Ascending aorta (tissue), 2 donors: ENCODE measurements around the gene FGD1. TPM values are rescaled to one million over a fixed set of nuclear protein-coding genes. Genes with fewer than 3 reads are reported as not detected.
"Not testable (repeated sequence)": the region's sequence is repeated elsewhere in the genome, so short reads cannot be mapped to it uniquely, and the experiment has no call there.

Experiments used
- DNase-seq, 2 donors: peaks; one replicate each; pipeline ENCODE4 v3.0.0-alpha.2; 2019; ENCODE audit warnings: low spot score in 2 of 2
- H3K27ac ChIP-seq, 2 donors: fragments of 200-600 bp; sonication (generic); one replicate each; pipeline ENCODE4 v1.5.1; 2016 to 2017; ENCODE audit warnings: mild to moderate bottlenecking in 1 of 2
- H3K27me3 ChIP-seq: fragments of 200-600 bp; sonication (generic); one replicate; pipeline ENCODE4 v1.5.1; 2017
- H3K36me3 ChIP-seq, 2 donors: fragments of 200-600 bp; sonication (generic); one replicate each; pipeline ENCODE4 v1.5.1; 2016
- H3K4me1 ChIP-seq, 2 donors: fragments of 200-600 bp; sonication (generic); one replicate each; pipeline ENCODE4 v1.5.1; 2016 to 2017; ENCODE audit warnings: mild to moderate bottlenecking in 1 of 2
- H3K4me3 ChIP-seq, 2 donors: fragments of 200-600 bp; sonication (generic); one replicate each; pipeline ENCODE4 v1.5.1; 2016 to 2017; ENCODE audit warnings: mild to moderate bottlenecking in 1 of 2
- H3K9me3 ChIP-seq, 2 donors: fragments of 200-600 bp; sonication (generic); one replicate each; pipeline ENCODE4 v1.5.1; 2016
- intact Hi-C: fragments of 100-400 bp; cut with DNase I; formaldehyde crosslinking; loops from one replicate; pipeline ENCODE4 v1.15.1; 2023
- total RNA-seq: library from RNA; depleted of rRNA; stranded (reverse); fragments of >200 nt; gene quantifications from one replicate; pipeline ENCODE4 v1.1.0, GENCODE V29; 2016
- TF ChIP-seq, protein P1 (sequence below), 3 experiments: fragments of 200-600 bp in 2 of 3; fragments of 450-650 bp in 1 of 3; sonication (generic) in 2 of 3; IDR thresholded peaks; one replicate each; pipeline ENCODE4 v1.5.1; 2016 to 2019; ENCODE audit warnings: antibody characterized with exemption in 3 of 3, mild to moderate bottlenecking in 1 of 3, moderate library complexity in 1 of 3

The FGD1 gene
- total RNA-seq, result 16.5 TPM

GRCh38 chrX:54495814-54496516 is at the start of gene FGD1:
TSS of gene FGD1 (minus strand) at chrX:54496234. CDS start at chrX:54495432, 802 bp downstream.
- Histone ChIP-seq H3K36me3 (no peaks in the 10 kb centered on the region), H3K9me3 (no peaks in the 10 kb centered on the region), H3K27me3 (no peaks in the 10 kb centered on the region), H3K4me1 (peaks cover 0 to 3% of the 10 kb centered on the region in 2 donors), H3K27ac (peak within 1 kb of the TSS; percentile 73 to 84), H3K4me3 (peak within 1 kb of the TSS; percentile 74 to 79)
- TF ChIP-seq, protein P1, sequence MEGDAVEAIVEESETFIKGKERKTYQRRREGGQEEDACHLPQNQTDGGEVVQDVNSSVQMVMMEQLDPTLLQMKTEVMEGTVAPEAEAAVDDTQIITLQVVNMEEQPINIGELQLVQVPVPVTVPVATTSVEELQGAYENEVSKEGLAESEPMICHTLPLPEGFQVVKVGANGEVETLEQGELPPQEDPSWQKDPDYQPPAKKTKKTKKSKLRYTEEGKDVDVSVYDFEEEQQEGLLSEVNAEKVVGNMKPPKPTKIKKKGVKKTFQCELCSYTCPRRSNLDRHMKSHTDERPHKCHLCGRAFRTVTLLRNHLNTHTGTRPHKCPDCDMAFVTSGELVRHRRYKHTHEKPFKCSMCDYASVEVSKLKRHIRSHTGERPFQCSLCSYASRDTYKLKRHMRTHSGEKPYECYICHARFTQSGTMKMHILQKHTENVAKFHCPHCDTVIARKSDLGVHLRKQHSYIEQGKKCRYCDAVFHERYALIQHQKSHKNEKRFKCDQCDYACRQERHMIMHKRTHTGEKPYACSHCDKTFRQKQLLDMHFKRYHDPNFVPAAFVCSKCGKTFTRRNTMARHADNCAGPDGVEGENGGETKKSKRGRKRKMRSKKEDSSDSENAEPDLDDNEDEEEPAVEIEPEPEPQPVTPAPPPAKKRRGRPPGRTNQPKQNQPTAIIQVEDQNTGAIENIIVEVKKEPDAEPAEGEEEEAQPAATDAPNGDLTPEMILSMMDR (IDR thresholded peaks at IDR 0.05), result no peak
- intact Hi-C loops, result loop anchor here (1.0 to 2.0 kb wide), 3 partner anchors 13 to 56 kb away; partner anchors contain the start of gene TSR2
- DNase-seq, result peak in 1 of 2 donors; percentile 76

GRCh38 chrX:54542239-54542638 is 46.2 kb upstream of the FGD1 start:
- intact Hi-C loops, H3K4me3 ChIP-seq, H3K27ac ChIP-seq, DNase-seq, H3K27me3 ChIP-seq, H3K9me3 ChIP-seq, H3K4me1 ChIP-seq: not testable (repeated sequence)
- peaks cover 18 to 62% of the 10 kb centered on the region in 2 donors for H3K36me3 ChIP-seq

- H3K4me3 ChIP-seq, result no peak overlapping the region
- no peak overlapping the region for H3K27ac ChIP-seq
- peaks cover 13 to 55% of the 10 kb centered on the region in 2 donors for H3K36me3 ChIP-seq
- H3K4me1 ChIP-seq, result no peaks in the 10 kb centered on the region
- TF ChIP-seq, protein P1 (IDR thresholded peaks at IDR 0.05), result no peak
- no peaks in the 10 kb centered on the region for H3K27me3 ChIP-seq
- no peak for DNase-seq
- intact Hi-C loops, result no loop called here
- no peaks in the 10 kb centered on the region for H3K9me3 ChIP-seq
These were observed 44.3 kb upstream of the FGD1 start for GRCh38 chrX:54540289-54540688.

DNA sequence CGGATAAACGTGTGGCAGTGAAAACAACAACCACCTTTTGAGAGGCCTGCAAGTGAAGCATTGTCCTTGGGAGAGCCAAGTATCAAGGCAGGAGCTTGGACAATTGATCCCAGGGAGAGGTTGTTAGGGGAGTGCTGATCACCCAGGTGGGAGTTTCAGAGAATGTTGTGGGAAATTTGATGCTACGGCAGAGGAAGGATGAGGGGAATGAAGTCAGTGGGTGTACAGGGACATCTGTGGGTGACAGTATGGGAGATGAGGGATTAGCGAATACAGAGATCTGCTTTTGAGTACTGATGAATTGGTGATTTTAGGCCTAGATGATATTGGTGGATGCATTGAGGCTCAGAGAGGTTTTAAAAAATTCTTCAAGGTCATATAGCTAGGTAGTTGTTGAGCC is 38.2 kb upstream of the FGD1 start:
- Histone ChIP-seq H3K9me3 (no peaks in the 10 kb centered on the region), H3K4me1 (no peaks in the 10 kb centered on the region), H3K27ac (no peak overlapping the region), H3K36me3 (peaks cover 0 to 8% of the 10 kb centered on the region in 2 donors), H3K4me3 (no peak overlapping the region), H3K27me3 (no peaks in the 10 kb centered on the region)
- DNase-seq, result no peak
- intact Hi-C loops, result loop anchor here (10.0 kb wide), 1 partner anchor 471 kb away; the partner anchor contains the start of gene APEX2
- TF ChIP-seq, protein P1 (IDR thresholded peaks at IDR 0.05), result no peak

GRCh38 chrX:54530357-54530900 is 34.4 kb upstream of the FGD1 start:
- no peak for DNase-seq
- Histone ChIP-seq H3K4me3 (peak overlapping the region; percentile 69 to 79), H3K4me1 (no peaks in the 10 kb centered on the region), H3K27ac (peak overlapping the region; percentile 49 to 65), H3K9me3 (no peaks in the 10 kb centered on the region), H3K36me3 (no peaks in the 10 kb centered on the region), H3K27me3 (no peaks in the 10 kb centered on the region)
- TF ChIP-seq, protein P1 (IDR thresholded peaks at IDR 0.05), result no peak
- intact Hi-C loops, result loop anchor here (1.0 to 10.0 kb wide), 5 partner anchors 48 to 488 kb away; partner anchors contain the start of genes APEX2 and TSR2
